Heart left ventricle (tissue), 13 donors: ENCODE results near the gene DNMT3A.

Experiments used
- CTCF ChIP-seq, 12 donors: fragments of 200-600 bp; sonication (generic) in 4 of 12; IDR thresholded peaks; one replicate each; pipeline versions ENCODE4 v1.5.0 to v1.8.0; 2018 to 2022; ENCODE audit warnings: antibody characterized with exemption in 12 of 12, mild to moderate bottlenecking in 5 of 12
- POLR2A ChIP-seq, 2 donors: fragments of 450-650 bp; IDR thresholded peaks; one replicate each; pipeline ENCODE4 v1.6.1; 2017; ENCODE audit warnings: antibody characterized with exemption in 2 of 2, mild to moderate bottlenecking in 2 of 2, moderate library complexity in 2 of 2
- donor health status: ischemic (EF 13 %, LVEDD 7.1; RV severe dilation, severe dysfunction).
- donor health status: DM: no; HTN: yes; CAD: no.
- donor health status: DM: no; HTN: no; CAD: no.
- donor health status: ischemic (EF 25% LVEDD 6.9; RV normal size, moderate dysfunction).
- donor health status: ischemic (EF 25% LVEDD 5.7; RV mildly dilated, moderate dysfunction).
- donor health status: ischemic (EF 35%, LVEDD 5.7; RV mildly dilated, moderate dysfunction).
- donor health status: nonischemic (EF 11% LVEDD 7.7; RV severe dilation, severe dysfunction).
- donor health status: DM: yes; HTN: yes; CAD: no.
- donor health status: PGD.
- donor health status: ischemic (EF 29% LVEDD 5.4; RV normal size, mild dysfunction).
- donor health status: nonischemic (EF 23%, LVEDD 6.1; RV moderate dilation, normal function).

GRCh38 chr2:25220313-25220712 is 121.4 kb downstream of the DNMT3A start:
- no peak for TF ChIP-seq CTCF (IDR thresholded peaks at IDR 0.05)
- TF ChIP-seq POLR2A (IDR thresholded peaks at IDR 0.05): no peak
